GM18498 (cell line): Measurements from ENCODE around the gene PCBD1.

Experiments used
- ATAC-seq: cut with Tn5 transposase; IDR thresholded peaks from one replicate; pipeline ENCODE4 v1.9.1; 2021; ENCODE audit warnings: mild to moderate bottlenecking, moderate library complexity; ENCODE audit not compliant: unreplicated experiment

Gene PCBD1

GRCh38 chr10:70838270-70838805 is 50.0 kb downstream of the PCBD1 start:
- ATAC-seq: no peak

- ATAC-seq: no peak
These were observed 50.7 kb downstream of the PCBD1 start for GRCh38 chr10:70837660-70838059.

- no peak for ATAC-seq
These were observed 52.0 kb downstream of the PCBD1 start for GRCh38 chr10:70836319-70836718.

GRCh38 chr10:70834441-70835151 is 53.8 kb downstream of the PCBD1 start:
- no peak for ATAC-seq

- ATAC-seq: no peak
These were observed 54.3 kb downstream of the PCBD1 start for GRCh38 chr10:70834021-70834420.

GRCh38 chr10:70833601-70834000 is 54.8 kb downstream of the PCBD1 start:
- ATAC-seq: no peak
